ENCODE results near the gene LTBP1.
"Not testable (repeated sequence)": the region's sequence is repeated elsewhere in the genome, so short reads cannot be mapped to it uniquely, and the experiment has no call there.

DNA sequence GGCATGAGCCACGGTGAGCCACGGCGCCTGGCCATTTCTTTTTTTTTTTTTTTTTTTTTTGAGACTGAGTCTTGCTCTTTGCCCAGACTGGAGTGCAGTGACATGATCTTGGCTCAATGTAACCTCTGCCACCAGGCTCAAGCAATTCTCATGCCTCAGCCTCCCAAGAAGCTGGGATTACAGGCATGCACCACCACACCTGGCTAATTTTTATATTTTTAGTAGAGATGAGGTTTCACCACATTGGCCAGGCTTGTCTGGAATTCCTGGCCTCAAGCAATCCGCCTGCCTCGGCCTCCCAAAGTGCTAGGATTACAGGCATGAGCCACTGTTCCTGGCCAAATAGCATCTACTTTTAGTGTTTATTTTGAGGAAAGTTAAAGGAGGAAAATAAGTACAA lies 25.3 kb upstream of the LTBP1 start:
- TF ChIP-seq, protein P1, sequence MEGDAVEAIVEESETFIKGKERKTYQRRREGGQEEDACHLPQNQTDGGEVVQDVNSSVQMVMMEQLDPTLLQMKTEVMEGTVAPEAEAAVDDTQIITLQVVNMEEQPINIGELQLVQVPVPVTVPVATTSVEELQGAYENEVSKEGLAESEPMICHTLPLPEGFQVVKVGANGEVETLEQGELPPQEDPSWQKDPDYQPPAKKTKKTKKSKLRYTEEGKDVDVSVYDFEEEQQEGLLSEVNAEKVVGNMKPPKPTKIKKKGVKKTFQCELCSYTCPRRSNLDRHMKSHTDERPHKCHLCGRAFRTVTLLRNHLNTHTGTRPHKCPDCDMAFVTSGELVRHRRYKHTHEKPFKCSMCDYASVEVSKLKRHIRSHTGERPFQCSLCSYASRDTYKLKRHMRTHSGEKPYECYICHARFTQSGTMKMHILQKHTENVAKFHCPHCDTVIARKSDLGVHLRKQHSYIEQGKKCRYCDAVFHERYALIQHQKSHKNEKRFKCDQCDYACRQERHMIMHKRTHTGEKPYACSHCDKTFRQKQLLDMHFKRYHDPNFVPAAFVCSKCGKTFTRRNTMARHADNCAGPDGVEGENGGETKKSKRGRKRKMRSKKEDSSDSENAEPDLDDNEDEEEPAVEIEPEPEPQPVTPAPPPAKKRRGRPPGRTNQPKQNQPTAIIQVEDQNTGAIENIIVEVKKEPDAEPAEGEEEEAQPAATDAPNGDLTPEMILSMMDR (IDR thresholded peaks at IDR 0.05; ENCODE audit: low read depth, low read length, poor library complexity, severe bottlenecking), result not testable (repeated sequence)
- not testable (repeated sequence) for TF ChIP-seq EZH2phosphoT487 (IDR thresholded peaks at IDR 0.05; ENCODE audit: borderline replicate concordance, low read length)

All from DOHH2 (cell line).